GM12874 (cell line): ENCODE data around the gene ARHGAP26.

Experiments
- TF ChIP-seq, protein P1 (sequence below): IDR thresholded peaks from 2 replicates; pipeline ENCODE4 v1.5.1; 2011; ENCODE audit warnings: low read depth, mild to moderate bottlenecking, control low read depth, low read length, moderate library complexity; ENCODE audit not compliant: insufficient read depth

The ARHGAP26 gene

DNA sequence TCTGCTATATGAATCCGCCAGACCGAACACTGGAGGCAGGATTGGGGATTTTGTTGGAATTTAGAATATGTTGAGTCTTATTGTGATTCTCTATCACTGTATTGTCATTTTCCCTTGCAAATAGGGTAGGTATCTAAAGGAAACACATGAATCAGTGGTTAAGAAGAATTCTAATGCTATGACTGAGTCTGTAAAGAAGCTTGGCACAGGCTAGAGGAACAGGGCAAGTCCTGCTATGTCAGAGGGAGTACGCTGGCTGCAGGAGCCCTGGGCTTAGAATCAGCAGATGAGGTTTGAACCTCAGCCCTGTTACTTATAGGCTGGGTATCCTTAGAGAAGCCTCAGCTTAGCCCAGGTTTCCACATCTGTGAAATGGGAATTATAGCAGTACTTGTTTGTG is 435.2 kb downstream of the ARHGAP26 start:
- TF ChIP-seq, protein P1, sequence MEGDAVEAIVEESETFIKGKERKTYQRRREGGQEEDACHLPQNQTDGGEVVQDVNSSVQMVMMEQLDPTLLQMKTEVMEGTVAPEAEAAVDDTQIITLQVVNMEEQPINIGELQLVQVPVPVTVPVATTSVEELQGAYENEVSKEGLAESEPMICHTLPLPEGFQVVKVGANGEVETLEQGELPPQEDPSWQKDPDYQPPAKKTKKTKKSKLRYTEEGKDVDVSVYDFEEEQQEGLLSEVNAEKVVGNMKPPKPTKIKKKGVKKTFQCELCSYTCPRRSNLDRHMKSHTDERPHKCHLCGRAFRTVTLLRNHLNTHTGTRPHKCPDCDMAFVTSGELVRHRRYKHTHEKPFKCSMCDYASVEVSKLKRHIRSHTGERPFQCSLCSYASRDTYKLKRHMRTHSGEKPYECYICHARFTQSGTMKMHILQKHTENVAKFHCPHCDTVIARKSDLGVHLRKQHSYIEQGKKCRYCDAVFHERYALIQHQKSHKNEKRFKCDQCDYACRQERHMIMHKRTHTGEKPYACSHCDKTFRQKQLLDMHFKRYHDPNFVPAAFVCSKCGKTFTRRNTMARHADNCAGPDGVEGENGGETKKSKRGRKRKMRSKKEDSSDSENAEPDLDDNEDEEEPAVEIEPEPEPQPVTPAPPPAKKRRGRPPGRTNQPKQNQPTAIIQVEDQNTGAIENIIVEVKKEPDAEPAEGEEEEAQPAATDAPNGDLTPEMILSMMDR: no peak

DNA sequence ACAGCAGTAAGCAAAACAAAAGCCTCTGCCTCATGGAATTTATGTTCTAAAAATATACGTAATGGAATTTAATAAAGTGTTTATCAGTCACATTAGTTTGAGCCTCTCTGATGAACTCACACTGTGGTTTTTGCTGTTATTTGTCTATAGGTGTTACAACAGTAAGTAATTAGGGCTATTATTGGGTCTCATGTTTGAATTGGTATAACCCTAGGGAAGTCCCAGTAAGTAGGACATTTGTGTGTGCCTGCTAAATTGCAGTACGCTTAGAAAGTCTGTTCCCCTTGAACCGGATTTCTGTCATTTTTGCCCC is 435.7 kb downstream of the ARHGAP26 start:
- TF ChIP-seq, protein P1: no peak

DNA sequence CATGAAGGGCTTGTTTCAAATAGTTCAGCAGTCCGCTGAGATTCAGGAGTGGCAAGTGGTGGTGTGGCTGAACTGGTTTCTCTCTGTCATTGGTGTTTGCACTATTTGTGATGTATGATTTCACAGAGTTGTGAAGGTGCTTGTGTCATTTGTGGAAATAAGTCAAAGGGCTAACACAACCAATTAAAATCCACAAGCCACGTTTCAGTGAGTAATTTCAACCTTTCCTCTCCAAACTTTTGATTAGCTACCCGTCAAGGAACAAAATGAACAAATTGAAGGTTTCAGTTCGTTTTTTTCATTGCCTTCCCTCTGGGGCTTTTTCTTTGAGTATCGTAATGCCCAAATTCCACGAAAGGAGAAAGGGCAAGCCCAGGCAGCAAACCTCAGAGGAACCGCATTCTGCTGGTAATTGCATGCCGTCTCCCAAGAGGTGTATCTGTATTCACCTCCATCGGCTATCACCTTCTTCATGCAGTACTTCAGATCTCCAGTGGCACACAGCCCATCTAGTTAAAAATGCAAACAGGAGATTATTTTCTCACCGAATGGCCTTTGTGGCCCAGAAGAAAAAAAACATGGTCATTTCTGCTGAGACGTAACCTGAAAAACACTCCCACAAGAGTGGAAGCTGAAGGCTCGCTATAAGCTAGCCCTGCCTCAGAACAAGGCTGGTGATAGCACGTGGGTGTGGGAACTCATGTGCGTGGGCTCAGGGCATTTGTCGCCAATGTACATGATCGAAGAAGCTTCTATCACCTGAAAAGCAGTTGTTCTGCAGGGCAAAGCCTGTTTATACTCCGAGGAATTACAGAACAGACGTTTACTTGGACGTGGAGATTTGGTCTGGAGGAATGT is 436.2 kb downstream of the ARHGAP26 start:
- TF ChIP-seq, protein P1: no peak

DNA sequence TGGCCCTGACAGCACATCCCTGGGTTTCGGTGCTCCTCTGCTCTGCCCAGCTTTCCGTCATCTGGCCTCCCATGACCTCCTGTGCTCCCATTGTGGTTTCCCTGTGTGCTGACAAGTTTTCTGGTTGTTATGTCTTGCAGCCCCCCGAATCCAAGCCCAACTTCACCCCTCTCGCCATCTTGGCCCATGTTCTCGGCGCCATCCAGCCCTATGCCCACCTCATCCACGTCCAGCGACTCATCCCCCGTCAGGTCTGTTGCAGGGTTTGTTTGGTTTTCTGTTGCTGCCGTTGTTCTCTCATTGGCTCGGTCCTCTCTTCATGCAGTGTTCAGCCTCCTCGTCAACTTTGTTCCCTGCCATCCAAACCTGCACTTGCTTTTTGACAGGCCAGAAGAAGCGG is 436.9 kb downstream of the ARHGAP26 start:
- TF ChIP-seq, protein P1: no peak

DNA sequence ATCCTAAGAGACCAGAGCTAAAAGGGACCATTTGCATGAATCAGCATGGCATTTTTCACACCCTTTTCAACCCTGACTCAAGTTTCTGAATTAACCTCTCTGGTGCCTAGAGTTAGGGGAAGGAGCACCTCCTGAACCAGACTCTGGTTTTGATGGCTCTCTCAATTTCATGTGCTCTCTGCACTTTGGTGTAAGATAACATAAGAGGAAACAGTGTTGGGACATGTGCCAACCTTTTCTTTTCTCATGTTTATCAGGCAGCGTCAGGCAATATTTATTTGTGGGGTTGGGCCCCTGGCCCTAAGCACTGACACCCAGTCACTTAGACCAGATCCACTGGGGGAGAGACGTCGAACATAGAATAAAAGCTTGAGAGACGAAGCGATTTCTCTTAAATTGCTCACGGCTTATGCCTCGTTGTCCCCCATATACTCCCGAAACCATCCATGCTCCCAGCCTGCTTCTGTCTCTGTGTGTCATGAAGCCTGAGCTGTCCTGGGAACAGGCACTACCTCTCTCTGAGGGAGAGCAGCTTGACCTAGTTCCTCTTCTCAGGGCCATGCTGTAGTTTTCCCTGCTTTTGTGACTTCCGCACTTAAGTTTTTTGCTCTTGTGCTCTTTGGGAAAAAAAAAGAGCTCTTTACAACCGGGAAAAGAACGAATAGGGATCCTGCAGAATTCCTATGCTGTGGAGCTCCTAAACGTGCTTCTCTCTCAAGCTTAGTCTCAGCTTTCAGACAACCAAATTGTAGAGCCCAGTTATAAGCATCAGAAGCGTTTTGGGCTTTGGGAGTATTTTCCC is 437.6 kb downstream of the ARHGAP26 start:
- TF ChIP-seq, protein P1: no peak

DNA sequence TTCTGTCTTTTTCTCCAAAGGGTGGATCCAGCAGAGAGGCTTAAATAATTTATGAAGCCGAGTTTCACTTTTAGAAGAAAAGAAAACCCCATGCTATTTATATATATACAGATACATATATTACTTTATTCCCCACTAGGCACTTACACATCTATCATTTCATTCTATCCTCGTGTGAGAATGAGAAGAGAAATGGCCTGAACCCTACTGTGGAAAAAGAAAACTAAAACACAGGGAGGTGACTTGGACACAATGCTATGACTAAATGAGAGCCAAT is 438.1 kb downstream of the ARHGAP26 start:
- TF ChIP-seq, protein P1: no peak

DNA sequence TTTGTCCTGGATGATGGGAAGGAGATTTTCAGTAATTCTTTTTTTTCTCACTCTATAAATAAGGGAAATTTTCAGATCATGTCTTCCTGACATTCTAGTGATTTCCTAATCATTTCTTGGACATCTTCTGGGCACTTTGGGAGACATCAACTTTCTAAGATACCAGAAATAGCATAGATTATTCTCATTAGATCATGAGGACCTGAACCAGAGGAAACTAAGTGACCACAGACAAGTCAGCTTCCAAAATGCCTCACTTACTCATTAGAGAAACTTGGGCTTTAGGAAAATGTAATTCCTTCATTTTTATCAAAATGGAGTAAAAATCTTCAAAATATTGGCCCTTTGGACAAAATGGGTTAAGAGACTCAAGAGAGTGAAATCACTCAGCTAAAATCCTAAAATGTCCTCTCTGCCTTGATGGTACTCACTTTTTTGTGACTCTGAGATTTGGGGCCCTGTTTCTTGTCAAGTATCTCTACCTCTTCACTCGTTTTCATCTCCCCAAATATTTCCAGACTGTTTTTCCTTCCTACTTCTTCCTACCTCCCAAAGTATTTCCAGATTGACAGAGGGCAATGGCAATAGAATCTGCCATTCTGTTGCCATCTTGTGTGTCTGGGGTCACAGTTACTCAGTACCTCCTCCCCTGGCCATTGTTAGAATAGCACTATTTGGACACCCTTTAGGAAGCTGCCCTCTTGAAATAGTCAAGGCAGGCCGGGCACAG is 438.8 kb downstream of the ARHGAP26 start:
- TF ChIP-seq, protein P1: peak; percentile 34; the same call in 1 of the 2 replicates
